Inflammatory macrophage treated with lipopolysaccharide for 4 hours (primary cell): ENCODE data around the gene ZSWIM5.
"Not testable (repeated sequence)": the region's sequence is repeated elsewhere in the genome, so short reads cannot be mapped to it uniquely, and the experiment has no call there.

Source experiments
- DNase-seq: peaks from one replicate; pipeline ENCODE4 v3.0.0-alpha.2; 2020

ZSWIM5 gene

DNA sequence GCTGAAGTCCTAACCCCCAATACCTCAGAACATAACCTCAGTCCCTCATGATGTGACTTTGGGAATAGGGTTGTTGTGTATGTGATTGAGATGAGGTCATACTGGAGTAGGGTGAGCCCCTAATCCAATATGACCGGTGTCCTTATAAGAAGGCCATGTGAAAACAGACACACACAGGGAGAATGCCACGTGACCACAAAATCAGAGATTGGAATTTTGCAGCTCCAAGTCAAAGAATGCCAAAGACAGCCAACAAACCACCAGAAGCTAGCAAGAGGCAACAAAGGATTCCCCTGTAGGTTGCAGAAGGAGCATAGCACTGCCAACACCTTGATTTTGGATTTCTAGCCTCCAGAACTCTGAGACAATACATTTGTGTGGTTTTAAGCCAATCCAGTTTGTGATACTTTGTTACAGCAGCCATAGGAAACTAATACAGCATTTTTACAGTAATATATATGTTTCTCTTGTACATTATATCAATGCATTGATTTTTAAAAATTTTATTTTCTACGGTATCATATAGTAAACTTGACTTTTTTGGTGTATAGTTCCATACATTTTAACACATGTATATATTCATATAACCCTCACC lies 5.4 kb downstream of the ZSWIM5 start:
- no peak for DNase-seq

DNA sequence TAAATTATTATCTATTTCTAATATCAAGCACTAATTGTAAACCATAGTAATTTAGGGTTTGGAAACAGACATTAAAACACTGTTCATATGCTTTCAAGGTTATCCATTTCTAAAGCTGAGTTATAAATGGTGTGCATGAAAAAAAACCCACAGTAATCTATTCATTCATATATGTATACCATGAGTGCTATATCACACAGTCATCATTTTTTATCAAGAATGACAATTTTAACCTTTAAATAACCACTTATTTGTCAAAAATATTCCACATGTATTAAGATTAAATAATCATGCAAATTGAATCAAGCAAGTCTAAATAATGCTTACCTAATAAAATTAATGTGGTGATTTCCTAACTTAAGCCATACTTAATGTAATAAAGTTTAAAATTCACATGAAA lies 6.0 kb downstream of the ZSWIM5 start:
- no peak for DNase-seq

DNA sequence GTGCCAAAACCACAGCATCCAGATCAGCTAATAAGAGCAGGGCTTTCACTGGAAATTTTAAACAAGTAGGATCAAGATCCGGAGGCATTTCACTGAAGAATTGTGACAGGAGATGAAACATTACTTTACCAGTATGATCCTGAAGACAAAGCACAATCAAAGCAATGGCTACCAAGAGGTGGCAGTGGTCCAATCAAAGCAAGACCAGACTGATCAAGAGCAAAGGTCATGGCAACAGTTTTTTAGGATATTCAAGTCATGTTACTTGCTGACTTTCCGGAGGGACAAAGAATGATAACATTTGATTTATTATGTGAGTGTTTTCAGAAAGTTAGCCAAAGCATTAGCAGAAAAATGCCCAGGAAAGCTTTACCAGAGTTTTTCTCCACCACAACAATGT lies 8.2 kb downstream of the ZSWIM5 start:
- no peak for DNase-seq

DNA sequence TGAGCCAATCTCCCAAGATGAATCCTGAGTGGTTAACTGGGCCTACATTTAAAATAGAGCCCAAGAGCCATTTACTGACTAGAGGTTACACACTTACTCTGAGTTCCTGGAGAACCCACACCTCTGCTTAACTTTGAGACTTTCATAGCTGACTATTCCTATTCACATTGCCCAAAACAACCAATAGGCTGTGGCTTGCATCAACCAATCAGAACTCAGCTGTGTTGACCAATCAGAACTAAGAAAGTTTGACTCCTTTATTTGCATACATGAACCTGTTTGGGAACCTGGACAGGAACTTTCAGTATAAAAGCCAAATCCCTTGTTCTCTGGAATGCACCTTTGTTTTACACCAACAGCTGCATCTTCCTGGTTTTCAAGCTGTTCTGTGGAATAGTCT lies 9.5 kb downstream of the ZSWIM5 start:
- no peak for DNase-seq

DNA sequence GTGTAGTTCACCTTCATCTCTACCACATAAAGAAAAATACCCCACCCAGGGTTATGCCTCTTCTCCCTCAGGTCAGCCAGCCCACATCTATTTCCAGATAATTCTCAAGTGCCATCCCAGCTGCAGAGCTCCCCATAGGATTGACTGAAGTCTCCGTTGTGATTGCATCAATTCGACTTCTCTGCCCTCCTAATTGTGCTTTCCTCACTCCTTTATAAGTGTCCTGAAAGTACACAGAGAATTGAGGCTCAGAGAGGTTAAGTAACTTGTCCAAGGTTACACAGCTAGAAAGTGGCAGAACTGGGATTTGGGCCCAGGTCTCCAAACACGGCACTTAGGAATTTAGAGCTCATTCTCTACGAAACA lies 15.0 kb downstream of the ZSWIM5 start:
- DNase-seq = no peak

DNA sequence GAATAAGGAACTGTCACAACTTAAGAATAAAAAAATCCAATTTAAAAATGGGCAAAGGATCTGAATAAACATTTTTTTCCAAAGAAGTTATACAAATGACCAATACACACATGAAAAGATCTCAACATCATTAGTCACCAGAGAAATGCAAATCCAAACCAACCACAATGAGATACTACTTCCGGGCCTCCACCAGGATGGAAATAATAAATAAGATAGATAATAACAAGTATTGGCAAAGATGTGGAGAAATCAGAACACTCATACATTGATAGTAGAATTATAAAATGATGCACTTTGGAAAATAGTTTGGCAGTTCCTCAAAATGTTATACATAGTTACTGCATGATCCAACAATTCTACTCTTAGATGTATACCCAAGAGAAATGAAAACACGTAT lies 18.7 kb downstream of the ZSWIM5 start:
- DNase-seq = no peak

DNA sequence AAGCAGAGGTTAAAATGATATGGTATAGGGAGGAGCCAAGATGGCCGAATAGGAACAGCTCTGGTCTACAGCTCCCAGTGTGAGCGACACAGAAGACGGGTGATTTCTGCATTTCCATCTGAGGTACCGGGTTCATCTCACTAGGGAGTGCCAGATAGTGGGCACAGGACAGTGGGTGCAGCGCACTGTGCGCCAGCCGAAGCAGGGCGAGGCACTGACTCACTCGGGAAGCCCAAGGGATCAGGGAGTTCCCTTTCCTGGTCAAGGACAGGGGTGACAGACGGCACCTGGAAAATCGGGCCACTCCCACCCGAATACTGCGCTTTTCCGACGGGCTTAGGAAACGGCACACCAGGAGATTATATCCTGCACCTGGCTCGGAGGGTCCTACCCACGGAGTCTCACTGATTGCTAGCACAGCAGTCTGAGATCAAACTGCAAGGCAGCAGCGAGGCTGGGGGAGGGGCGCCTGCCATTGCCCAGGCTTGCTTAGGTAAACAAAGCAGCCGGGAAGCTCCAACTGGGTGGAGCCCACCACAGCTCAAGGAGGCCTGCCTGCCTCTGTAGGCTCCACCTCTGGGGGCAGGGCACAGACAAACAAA lies 26.4 kb downstream of the ZSWIM5 start:
- not testable (repeated sequence) for DNase-seq

DNA sequence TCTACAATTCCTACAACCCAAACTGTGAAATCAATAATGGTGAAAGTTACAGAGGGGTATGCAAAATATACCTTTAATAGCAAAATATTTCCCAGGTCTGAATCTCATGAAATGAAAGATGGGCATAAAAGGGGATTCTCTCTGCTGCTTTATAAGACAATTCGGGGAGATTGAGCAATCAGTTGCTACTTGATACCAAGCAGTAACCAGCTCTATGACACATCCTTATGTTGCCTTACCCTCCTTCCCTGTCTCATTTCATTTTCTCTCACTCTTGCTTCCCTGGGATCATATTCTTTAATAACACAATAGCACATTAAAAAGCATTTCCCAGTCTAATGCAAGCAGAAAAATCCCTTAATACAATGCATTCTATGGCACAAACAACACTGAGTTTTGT lies 29.0 kb downstream of the ZSWIM5 start:
- no peak for DNase-seq

DNA sequence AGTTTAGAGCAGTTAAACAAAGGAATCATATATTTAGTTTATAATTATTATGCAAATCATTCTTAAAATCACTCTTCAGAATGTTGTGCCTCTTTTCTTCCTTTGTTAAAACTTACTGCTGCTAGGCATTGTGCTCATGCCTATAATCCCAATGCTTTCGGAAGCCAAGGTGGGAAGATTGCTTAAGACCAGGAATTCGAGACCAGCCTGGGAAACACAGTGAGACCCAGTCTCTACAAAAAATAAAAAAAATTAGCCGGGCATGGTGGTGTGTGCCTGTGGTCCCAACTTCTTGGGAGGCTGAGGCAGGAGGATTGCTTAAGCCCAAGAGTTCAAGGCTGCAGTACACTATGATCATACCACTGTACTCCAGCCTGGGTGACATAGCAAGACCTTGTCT lies 33.6 kb downstream of the ZSWIM5 start:
- DNase-seq = no peak

DNA sequence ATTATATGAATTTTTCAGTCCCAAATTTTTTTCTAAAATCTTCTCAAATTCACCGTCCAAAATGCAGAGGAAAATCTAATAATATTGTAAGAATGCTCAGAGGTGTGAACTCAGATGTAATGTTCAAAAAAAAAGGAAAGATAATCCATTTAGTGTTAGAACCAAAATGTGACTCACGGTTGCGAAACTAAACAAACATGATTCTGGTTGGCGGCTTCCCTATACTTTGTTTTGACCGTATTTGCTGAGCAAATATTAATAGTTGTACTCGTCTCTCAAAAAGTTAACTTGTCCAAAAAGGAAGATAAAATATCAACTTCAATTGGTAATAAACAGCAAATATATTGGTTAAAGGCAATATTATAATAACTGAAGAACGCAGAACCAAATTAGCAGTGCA lies 34.4 kb downstream of the ZSWIM5 start:
- peak; percentile 33 for DNase-seq

DNA sequence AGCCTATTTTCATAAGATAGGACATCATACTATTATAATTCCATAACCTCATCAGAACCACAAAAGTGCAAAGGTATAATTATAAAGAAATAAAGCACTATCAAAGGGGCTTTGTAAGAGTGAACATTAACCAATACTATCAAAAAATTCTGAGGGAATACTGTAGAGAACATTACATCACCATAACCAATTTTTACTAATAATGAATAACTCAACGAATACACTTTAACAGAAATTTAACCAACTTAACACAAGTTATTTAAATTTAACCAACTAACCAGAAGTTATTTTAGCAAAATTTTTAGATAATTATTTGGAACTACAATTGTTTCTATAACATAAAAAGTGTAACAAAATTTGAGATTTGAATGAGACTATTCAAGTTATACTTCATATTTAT lies 34.8 kb downstream of the ZSWIM5 start:
- no peak for DNase-seq

DNA sequence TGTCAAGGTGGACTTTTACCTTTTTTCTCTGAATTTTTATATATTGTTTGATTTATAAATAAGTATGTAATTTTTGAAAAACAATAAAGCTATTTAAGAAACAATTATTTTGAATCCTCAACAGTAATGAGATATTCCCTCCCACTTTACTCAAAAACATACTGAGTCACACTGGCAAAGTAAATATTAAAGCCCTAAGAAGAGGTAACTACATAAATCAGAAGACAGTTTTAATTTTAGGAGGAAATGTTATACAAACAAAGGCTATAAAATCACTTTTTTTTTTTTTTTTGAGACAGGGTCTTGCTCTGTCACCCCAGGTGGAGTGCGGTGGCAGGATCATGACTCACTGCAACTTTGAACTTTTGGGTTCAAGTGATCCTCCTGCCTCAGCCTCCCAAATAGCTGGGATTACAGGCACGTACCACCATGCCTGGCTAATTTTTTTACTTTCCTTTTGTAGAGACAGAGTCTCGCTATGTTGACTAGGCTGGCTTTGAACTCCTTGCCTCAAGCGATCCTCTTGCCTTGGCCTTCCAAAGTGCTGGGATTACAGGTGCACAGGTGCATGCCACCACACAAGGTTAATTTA lies 36.2 kb downstream of the ZSWIM5 start:
- no peak for DNase-seq

DNA sequence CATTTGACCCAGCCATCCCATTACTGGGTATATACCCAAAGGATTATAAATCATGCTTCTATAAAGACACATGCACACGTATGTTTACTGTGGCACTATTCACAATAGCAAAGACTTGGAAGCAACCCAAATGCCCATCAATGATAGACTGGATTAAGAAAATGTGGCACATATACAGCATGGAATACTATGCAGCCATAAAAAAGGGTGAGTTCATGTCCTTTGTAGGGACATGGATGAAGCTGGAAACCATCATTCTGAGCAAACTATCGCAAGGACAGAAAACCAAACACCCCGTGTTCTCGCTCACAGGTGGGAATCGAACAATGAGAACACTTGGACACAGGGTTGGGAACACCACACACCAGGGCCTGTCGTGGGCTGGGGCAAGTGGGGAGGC lies 38.5 kb downstream of the ZSWIM5 start:
- DNase-seq = not testable (repeated sequence)

DNA sequence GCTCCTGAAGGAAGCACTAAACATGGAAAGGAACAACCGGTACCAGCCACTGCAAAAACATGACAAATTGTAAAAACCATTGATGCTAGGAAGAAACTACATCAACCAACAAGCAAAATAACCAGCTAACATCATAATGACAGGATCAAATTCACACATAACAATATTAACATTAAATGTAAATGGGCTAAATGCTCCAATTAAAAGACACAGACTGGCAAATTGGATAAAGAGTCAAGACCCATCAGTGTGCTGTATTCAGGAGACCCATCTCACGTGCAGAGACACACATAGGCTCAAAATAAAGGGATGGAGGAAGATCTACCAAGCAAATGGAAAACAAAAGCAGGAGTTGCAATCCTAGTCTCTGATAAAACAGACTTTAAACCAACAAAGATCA lies 42.1 kb downstream of the ZSWIM5 start:
- not testable (repeated sequence) for DNase-seq

DNA sequence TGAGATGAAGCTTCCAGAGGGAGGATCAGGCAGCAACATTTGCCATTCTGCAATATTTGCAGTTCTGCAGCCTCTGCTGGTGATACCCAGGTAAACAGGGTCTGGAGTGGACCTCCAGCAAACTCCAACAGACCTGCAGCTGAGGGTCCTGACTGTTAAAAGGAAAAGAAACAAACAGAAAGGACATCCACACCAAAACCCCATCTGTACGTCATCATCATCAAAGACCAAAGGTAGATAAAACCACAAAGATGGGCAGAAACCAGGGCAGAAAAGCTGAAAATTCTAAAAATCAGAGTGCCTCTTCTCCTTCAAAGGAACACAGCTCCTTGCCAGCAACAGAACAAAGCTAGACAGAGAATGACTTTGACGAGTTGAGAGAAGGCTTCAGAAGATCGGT lies 43.3 kb downstream of the ZSWIM5 start:
- DNase-seq = not testable (repeated sequence)

DNA sequence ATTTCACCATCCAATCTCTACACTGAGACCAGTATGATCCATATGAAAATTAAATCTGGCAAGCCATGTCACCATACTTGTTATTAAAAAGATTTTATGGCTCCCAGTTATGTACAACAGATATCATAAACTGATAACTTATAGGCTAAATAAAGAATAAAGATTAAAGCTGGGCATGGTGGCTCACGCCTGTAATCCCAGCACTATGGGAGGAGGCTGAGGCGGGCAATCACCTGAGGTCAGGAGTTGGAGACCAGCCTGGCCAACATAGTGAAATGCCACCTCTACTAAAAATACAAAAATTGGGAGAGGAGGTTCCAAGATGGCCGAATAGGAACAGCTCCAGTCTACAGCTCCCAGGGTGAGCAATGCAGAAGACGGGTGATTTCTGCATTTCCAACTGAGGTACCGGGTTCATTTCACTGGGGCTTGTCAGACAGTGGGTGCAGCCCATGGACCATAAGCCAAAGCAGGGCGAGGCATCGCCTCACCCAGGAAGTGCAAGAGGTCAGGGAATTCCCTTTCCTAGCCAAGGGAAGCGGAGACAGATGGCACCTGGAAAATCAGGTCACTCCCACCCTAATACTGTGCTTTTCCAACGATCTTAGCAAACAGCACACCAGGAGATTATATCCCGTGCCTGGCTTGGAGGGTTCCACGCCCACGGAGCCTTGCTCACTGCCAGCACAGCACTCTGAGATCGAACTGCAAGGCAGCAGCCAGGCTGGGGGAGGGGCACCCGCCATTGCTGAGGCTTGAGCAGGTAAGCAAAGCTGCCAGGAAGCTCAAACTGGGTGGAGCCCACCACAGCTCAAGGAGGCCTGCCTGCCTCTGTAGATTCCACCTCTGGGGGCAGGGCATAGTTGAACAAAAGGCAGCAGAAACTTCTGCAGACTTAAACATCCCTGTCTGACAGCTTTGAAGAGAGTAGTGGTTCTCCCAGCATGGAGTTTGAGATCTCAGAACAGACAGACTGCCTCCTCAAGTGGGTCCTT lies 44.1 kb downstream of the ZSWIM5 start:
- DNase-seq = not testable (repeated sequence)

DNA sequence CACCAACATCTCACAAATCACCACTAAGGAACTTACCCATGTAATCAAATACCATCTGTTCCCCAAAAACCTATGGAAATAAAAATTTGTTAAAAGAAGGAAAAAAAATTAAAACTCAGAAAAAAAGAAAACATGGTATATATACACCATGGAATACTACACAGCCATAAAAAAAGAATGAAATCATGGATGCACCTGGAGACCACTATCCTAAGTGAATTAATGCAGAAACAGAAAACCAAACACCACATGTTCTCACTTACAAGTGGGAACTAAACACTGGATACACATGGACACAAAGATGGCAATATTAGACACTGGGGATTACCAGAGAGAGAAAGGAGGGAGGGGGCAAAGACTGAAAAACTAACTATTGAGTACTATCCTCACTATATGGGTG lies 50.4 kb downstream of the ZSWIM5 start:
- no peak for DNase-seq

DNA sequence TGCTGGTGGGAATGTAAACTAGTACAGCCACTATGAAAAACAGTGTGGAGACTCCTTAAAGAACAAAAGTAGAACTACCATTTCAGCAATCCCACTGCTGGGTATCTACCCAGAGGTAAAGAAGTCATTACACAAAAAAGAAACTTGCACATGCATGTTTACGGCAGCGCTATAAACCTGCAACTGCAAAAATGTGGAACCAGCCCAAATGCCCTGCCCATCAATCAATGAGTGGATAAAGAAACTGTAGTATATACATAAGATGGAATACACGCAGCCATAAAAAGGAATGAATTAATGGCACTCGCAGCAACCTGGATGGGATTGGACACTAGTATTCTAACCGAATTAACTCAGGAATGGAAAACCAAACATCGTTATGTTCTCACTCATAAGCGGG lies 51.0 kb downstream of the ZSWIM5 start:
- DNase-seq = no peak

DNA sequence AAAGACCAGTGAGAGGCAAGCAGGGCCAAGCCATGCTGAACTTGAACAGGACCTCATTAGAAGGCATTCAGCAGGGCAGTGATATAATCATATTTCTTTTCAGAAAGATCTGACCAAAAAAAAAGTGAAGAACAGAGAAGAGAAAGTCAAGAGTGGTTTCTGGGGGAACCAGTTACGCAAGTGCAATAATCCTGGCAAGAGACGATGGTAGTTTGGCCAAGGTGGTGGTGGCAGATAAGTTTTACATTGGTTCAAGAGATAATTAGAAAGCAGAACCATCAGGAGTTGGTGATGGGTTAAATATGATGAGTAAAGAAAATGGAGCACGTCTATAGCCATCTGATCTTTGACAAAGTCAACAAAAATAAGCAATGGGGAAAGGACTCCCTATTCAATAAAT lies 54.3 kb downstream of the ZSWIM5 start:
- DNase-seq = no peak

DNA sequence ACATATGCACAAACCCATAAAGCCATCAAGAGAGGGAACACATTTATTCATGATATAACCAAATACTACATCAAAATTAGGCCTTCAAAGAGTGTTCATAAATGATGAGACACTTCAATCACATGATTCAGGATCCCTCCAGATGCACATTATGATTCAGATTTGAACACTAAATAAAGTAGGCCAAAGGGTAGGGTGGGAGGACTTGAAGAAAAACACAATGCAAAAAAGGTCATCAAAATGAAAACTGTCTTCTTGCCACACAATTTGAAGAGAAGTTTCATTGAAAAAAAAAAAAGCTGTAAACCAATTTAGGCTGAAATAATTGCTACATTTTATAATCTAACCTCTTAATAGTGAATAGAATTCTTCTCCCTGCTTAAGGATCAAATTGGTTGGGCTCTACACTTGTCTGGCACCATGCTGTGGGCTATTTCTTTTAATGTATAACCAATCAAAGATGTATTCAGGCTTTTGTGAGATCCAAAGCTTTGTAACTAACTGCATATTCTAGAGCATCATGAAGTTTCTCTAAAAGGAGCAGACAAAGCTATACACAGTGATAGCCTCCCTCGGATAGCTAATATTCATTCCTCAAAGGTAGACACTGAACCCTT lies 58.1 kb downstream of the ZSWIM5 start:
- no peak for DNase-seq

DNA sequence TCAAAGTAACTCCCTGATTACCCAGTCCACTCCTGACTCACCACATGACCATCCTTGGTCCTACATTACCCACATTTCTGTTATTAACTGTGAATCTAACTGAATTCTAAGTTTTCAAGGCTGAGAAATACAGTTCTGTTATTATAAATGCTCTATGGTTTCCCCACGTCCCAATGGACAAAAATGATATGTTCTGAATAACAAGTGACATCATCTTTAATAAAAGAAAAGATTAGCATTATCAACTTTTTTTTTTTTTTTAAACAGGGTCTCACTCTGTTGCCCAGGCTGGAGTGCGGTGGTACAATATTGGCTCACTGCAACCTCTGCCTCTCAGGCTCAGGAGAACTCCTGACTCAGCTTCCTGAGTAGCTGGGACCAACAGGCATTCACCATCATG lies 59.6 kb downstream of the ZSWIM5 start:
- no peak for DNase-seq

DNA sequence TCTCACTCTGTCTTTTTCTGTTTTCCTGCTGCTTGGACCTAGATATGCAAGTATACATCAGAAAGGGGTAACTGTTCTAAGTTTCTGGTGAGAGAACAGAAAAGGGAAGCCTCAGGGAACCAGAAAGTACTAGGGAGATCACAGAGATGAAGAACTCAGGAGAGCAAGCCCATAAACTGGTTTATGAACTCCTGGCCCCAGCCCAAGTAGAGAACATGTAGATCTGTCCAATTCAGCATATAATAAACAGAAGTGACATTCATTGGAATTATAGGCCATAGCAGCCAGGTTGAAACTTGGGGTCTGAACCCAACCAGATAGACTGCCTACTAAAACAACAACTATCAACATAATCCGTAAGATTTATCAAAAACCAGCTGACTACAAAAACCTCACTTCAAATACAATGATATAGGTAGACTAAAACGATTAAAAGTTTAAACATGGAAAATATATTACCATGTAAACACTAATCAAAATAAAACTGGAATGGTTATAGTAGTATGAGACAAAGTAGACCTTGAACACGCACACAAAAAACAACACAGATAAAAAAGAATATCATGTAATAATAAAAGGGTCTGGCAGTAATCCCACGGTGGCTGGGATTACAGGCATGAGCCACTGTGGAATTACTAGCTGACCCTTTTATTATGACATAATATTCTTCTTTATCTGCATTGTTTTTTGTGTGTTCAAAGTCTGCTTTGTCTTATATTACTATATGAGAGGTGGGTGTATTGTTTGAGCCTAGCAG lies 65.0 kb downstream of the ZSWIM5 start:
- no peak for DNase-seq

DNA sequence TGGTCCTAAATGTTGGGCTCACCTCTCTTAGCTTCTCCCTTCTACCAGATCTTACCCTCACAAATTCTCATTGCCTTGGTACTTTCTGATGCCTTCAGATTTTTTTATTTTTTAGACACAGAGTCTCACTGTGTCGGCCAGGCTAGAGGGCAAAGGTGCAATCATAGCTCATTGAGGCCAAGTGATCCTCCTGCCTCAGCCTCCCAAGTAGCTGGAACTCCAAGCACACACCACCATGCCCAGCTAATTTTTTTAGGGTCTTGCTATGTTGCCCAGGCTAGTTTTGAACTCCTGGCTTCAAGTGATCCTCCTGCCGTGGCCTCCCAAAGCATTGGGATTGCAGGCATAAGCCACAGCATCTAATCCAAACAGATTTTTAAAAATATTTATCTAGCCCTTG lies 69.4 kb downstream of the ZSWIM5 start:
- no peak for DNase-seq
